NCI-H1694 (cell line): ENCODE measurements around the gene BET1.

ENCODE experiments used
- DNase-seq: peaks from one replicate; lab custom pipeline; 2025; lab: John Stamatoyannopoulos, UW

The BET1 gene

GRCh38 chr7:94012746-94013145 is 8.6 kb upstream of the BET1 start:
- DNase-seq, result no peak

- DNase-seq, result no peak
Observed at GRCh38 chr7:94011714-94012353, 7.7 kb upstream of the BET1 start.

- no peak for DNase-seq
Observed at GRCh38 chr7:94008537-94008936, 4.4 kb upstream of the BET1 start.

GRCh38 chr7:94005753-94006152 is 1.6 kb upstream of the BET1 start:
- no peak for DNase-seq

- DNase-seq, result no peak
Observed at GRCh38 chr7:94003446-94004023, 620 bp downstream of the BET1 start.

GRCh38 chr7:94001396-94001795 is 2.8 kb downstream of the BET1 start:
- no peak for DNase-seq

GRCh38 chr7:93997868-93998267 is 6.3 kb downstream of the BET1 start:
- DNase-seq, result no peak

- DNase-seq, result no peak
Observed at GRCh38 chr7:93992421-93993110, 11.6 kb downstream of the BET1 start.

- DNase-seq, result no peak
Observed at GRCh38 chr7:93987297-93987696, 16.9 kb downstream of the BET1 start.

- no peak for DNase-seq
Observed at GRCh38 chr7:93985101-93985500, 19.1 kb downstream of the BET1 start.

GRCh38 chr7:93984024-93984423 is 20.1 kb downstream of the BET1 start:
- no peak for DNase-seq

- DNase-seq, result no peak
Observed at GRCh38 chr7:93981480-93981874, 22.7 kb downstream of the BET1 start.

GRCh38 chr7:93980744-93981479 is 23.2 kb downstream of the BET1 start:
- DNase-seq, result no peak

- no peak for DNase-seq
Observed at GRCh38 chr7:93977211-93977950, 26.8 kb downstream of the BET1 start.

- DNase-seq, result no peak
Observed at GRCh38 chr7:93973134-93973533, 31.0 kb downstream of the BET1 start.

GRCh38 chr7:93972029-93972725 is 32.0 kb downstream of the BET1 start:
- no peak for DNase-seq

- no peak for DNase-seq
Observed at GRCh38 chr7:93968911-93969620, 35.1 kb downstream of the BET1 start.

- no peak for DNase-seq
Observed at GRCh38 chr7:93964813-93965212, 39.3 kb downstream of the BET1 start.

GRCh38 chr7:93964262-93964661 is 39.9 kb downstream of the BET1 start:
- DNase-seq, result no peak

- no peak for DNase-seq
Observed at GRCh38 chr7:93960986-93961385, 43.2 kb downstream of the BET1 start.

GRCh38 chr7:93958651-93959050 is 45.5 kb downstream of the BET1 start:
- no peak for DNase-seq
